ENCODE results near the gene WNT1. TPM values are rescaled to one million over a fixed set of nuclear protein-coding genes. Genes with fewer than 3 reads are reported as not detected.

The WNT1 gene
- total RNA-seq, 1 donor from 2014 or later = not detected

DNA sequence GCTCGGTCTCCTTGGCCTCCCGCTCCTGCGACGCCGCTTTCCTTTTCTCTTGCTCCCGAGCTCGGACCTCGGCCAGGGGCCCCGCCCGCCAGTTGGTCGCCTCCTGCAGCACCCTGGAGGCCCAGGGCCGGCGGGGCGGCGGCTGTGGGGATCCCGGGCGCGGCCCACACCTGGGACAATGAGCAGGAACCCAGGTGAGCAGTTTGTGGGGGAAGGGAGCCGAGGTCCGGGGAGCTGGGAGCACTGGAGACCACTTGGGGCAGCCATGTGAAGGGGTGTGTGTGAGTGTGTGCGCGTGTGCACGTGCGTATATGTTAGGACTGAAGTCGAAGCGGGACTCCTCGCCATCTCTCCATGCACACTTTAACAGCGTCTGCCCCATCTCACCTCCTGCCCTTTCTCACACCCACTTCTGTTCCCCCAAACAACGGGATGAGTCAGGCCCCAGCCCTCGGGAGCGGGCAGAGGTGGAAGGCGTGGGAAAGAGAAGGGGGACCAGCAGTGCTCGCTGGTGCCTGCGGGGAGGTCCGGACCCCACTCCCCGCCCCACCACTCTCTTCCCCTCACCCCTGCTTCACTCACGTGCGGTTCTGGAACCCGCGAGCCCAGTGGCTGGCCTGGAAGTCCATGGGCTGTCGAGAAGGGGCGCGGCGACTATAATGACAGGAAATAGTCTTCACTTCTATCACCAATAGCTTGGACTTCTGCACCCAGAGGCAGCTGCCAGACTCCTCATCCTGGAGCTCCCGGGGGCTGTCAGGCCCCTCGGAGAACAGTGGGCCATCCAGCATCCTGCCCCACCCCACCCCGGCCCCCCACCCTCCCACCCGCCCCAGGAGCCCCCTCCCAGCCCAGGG, 20.6 kb downstream of the WNT1 start:
- no peaks in the 10 kb centered on the region for H3K9me3 Mint-ChIP-seq
- Histone ChIP-seq H3K36me3 (no peaks in the 10 kb centered on the region), H3K4me1 (peaks cover 28% of the 10 kb centered on the region), H2AFZ (replicated peaks) (peak overlapping the region; percentile 81), H3K9me3 (ENCODE audit: low read depth) (no peaks in the 10 kb centered on the region), H3K4me3 (peak overlapping the region; percentile 51), H3F3A (ENCODE audit: low read depth) (peaks cover 34% of the 10 kb centered on the region), H3K27ac (no peak overlapping the region), H3K9ac (no peak overlapping the region), H3K27me3 (peaks cover 79% of the 10 kb centered on the region), H4K20me1 (ENCODE audit: low read depth) (peaks cover 28% of the 10 kb centered on the region), H3K4me2 (peak overlapping the region; percentile 81), H3K79me2 (ENCODE audit: low read depth) (no peaks in the 10 kb centered on the region)
- peaks cover 43% of the 10 kb centered on the region for H3K4me1 Mint-ChIP-seq
- H3K4me3 Mint-ChIP-seq = peak overlapping the region; percentile 78
- DNase-seq (ENCODE audit: low spot score) = peak; percentile 45
- peaks cover 14% of the 10 kb centered on the region for H3K36me3 Mint-ChIP-seq
- peaks cover 54% of the 10 kb centered on the region for H3K27me3 Mint-ChIP-seq (ENCODE audit: insufficient read depth, low read depth)
- TF ChIP-seq, protein P1, sequence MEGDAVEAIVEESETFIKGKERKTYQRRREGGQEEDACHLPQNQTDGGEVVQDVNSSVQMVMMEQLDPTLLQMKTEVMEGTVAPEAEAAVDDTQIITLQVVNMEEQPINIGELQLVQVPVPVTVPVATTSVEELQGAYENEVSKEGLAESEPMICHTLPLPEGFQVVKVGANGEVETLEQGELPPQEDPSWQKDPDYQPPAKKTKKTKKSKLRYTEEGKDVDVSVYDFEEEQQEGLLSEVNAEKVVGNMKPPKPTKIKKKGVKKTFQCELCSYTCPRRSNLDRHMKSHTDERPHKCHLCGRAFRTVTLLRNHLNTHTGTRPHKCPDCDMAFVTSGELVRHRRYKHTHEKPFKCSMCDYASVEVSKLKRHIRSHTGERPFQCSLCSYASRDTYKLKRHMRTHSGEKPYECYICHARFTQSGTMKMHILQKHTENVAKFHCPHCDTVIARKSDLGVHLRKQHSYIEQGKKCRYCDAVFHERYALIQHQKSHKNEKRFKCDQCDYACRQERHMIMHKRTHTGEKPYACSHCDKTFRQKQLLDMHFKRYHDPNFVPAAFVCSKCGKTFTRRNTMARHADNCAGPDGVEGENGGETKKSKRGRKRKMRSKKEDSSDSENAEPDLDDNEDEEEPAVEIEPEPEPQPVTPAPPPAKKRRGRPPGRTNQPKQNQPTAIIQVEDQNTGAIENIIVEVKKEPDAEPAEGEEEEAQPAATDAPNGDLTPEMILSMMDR (IDR thresholded peaks at IDR 0.05) = no peak
- peak; percentile 74 for TF ChIP-seq EZH2 (IDR thresholded peaks at IDR 0.05)
- peak; percentile 64 for TF ChIP-seq EZH2phosphoT487 (IDR thresholded peaks at IDR 0.05)
- H3K27ac Mint-ChIP-seq = no peak overlapping the region

DNA sequence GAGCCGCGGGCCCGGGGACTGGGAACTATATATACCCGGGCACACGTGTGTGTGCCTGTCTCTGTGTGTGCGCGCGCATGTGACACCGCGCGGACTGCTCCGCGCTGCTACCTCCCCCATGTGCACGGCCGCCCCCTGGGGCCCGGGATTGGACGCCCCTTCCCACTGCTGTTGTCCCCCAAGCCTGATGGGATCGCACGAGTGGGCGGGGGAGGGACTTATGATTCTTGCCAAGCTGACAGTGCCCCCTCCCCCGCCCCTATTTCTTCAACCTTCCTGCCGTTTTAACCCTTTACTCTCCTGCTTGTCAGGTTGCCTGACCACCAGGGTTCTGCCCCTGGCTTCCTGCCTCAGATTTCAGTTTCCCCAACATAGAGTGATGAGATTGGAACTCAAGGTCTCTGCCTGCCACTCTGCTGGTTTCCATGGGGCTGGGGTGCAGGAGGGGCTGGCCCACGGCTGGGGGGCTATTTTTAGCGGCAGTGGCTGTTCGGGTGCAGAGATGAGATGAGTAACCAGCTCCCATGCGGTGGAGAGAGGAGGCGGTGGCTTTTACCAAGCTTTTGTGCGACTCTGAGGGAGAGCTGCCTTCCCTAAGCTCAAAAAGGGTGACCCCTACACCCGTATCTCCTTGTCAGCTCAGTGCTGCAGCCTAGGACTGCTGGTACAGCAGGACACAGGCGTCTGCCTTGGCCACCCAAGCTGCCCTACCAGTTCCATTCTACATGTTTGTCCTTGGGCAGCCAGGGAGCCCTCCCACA, 21.4 kb downstream of the WNT1 start, which contains the start of gene DDN:
DDN (minus strand) TSS at position 5 of the 761 bp plus-strand sequence. CDS start 88 bp downstream, outside the sequence.
- H4K20me1 ChIP-seq (ENCODE audit: low read depth) = peaks cover 20% of the 10 kb centered on the region
- H3K36me3 ChIP-seq = no peaks in the 10 kb centered on the region
- no peaks in the 10 kb centered on the region for H3K9me3 ChIP-seq (ENCODE audit: low read depth)
- peaks cover 34% of the 10 kb centered on the region for H3F3A ChIP-seq (ENCODE audit: low read depth)
- Mint-ChIP-seq H3K9me3 (no peaks in the 10 kb centered on the region), H3K4me3 (peak within 1 kb of the TSS; percentile 82), H3K36me3 (peaks cover 18% of the 10 kb centered on the region), H3K27ac (no peak within 1 kb of the TSS), H3K27me3 (ENCODE audit: insufficient read depth, low read depth) (peaks cover 50% of the 10 kb centered on the region), H3K4me1 (peaks cover 40% of the 10 kb centered on the region)
- TF ChIP-seq EZH2phosphoT487 (IDR thresholded peaks at IDR 0.05) = no peak
- TF ChIP-seq, protein P1 (IDR thresholded peaks at IDR 0.05) = peak; percentile 15
- no peak for TF ChIP-seq EZH2 (IDR thresholded peaks at IDR 0.05)
- H3K27ac ChIP-seq = no peak within 1 kb of the TSS
- peak within 1 kb of the TSS; percentile 81 for H2AFZ ChIP-seq (replicated peaks)
- peak; percentile 69 for DNase-seq (ENCODE audit: low spot score)
- H3K4me2 ChIP-seq = peak within 1 kb of the TSS; percentile 81
- H3K9ac ChIP-seq = no peak within 1 kb of the TSS
- no peaks in the 10 kb centered on the region for H3K79me2 ChIP-seq (ENCODE audit: low read depth)
- H3K4me1 ChIP-seq = peaks cover 28% of the 10 kb centered on the region
- H3K27me3 ChIP-seq = peaks cover 71% of the 10 kb centered on the region
- H3K4me3 ChIP-seq = peak within 1 kb of the TSS; percentile 51

DNA sequence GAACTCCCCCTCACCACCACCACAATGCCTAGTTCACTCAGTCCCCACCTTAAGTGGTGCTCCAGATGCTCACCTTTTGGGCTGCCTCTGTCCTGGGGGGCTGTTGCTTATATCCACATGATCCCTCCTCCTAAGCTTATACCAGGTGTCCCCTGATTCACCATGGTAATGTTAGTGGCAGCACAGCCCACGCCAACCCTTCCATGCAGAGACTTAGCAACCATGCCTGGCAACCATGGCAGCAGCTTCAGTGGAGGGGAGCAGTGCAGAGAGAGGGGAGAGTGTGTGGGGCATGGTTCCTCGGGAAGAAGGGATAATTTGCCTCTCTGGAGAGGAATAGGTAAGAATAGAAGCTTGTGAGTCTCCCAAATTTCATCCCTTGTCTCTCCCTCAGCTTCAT, 22.2 kb downstream of the WNT1 start:
- TF ChIP-seq EZH2phosphoT487 (IDR thresholded peaks at IDR 0.05) = no peak
- TF ChIP-seq, protein P1 (IDR thresholded peaks at IDR 0.05) = no peak
- no peak for TF ChIP-seq EZH2 (IDR thresholded peaks at IDR 0.05)
- H3K27me3 ChIP-seq = peaks cover 63% of the 10 kb centered on the region
- no peak overlapping the region for H3K27ac Mint-ChIP-seq

More for the DNA sequence above, 22.2 kb downstream of the WNT1 start:
- DNase-seq (ENCODE audit: low spot score) = no peak
- Histone ChIP-seq H4K20me1 (ENCODE audit: low read depth) (peaks cover 20% of the 10 kb centered on the region), H3K9me3 (ENCODE audit: low read depth) (no peaks in the 10 kb centered on the region), H3K36me3 (no peaks in the 10 kb centered on the region), H3K27ac (no peak overlapping the region), H2AFZ (replicated peaks) (no peak overlapping the region), H3K4me1 (peaks cover 28% of the 10 kb centered on the region), H3K9ac (no peak overlapping the region), H3K79me2 (ENCODE audit: low read depth) (no peaks in the 10 kb centered on the region), H3K4me2 (peak overlapping the region; percentile 81), H3K4me3 (no peak overlapping the region), H3F3A (ENCODE audit: low read depth) (peaks cover 34% of the 10 kb centered on the region)
- Mint-ChIP-seq H3K36me3 (peaks cover 22% of the 10 kb centered on the region), H3K4me3 (peak overlapping the region; percentile 82), H3K4me1 (peaks cover 37% of the 10 kb centered on the region), H3K9me3 (no peaks in the 10 kb centered on the region), H3K27me3 (ENCODE audit: insufficient read depth, low read depth) (peaks cover 48% of the 10 kb centered on the region)
